ENCODE data around the gene PACSIN2. TPM values are rescaled to one million over a fixed set of nuclear protein-coding genes. Genes with fewer than 3 reads are reported as not detected.

Gene PACSIN2
- total RNA-seq, 3 donors from 2014 or later, result 43.8 to 82.7 (median 72.4) TPM

DNA sequence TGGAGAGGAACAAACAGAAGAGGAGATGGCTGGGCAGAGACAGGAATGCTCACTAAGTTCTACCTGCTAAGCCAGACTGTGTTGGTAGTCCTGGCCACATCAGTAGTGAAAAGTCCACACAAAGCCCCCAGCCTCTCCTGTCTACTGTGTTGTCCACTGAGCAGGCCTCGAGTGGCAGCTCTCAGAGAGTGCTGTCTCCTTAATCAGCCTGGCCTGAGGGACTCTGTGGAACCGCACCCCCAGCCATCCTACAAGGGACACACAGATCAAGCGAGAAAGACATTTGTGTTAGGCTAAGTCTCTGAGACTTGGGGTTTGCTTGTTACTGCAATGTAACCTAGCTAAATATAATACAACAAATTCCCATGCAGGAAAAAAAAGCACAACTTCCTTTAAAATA lies 71.0 kb downstream of the PACSIN2 start:
- H3K4me1 ChIP-seq, result peaks cover 11 to 41% of the 10 kb centered on the region in 2 donors
- H3K9me3 ChIP-seq, result no peaks in the 10 kb centered on the region
- intact Hi-C loops (cut with DNase I; ENCODE audit: low total_unique reads), result no loop called here
- H3K36me3 ChIP-seq, result no peaks in the 10 kb centered on the region
- H3K27ac ChIP-seq, result peak overlapping the region; percentile 93 to 94
- TF ChIP-seq, protein P1, sequence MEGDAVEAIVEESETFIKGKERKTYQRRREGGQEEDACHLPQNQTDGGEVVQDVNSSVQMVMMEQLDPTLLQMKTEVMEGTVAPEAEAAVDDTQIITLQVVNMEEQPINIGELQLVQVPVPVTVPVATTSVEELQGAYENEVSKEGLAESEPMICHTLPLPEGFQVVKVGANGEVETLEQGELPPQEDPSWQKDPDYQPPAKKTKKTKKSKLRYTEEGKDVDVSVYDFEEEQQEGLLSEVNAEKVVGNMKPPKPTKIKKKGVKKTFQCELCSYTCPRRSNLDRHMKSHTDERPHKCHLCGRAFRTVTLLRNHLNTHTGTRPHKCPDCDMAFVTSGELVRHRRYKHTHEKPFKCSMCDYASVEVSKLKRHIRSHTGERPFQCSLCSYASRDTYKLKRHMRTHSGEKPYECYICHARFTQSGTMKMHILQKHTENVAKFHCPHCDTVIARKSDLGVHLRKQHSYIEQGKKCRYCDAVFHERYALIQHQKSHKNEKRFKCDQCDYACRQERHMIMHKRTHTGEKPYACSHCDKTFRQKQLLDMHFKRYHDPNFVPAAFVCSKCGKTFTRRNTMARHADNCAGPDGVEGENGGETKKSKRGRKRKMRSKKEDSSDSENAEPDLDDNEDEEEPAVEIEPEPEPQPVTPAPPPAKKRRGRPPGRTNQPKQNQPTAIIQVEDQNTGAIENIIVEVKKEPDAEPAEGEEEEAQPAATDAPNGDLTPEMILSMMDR (IDR thresholded peaks at IDR 0.05), result no peak
- TF ChIP-seq POLR2A (IDR thresholded peaks at IDR 0.05), result no peak
- TF ChIP-seq POLR2AphosphoS5 (IDR thresholded peaks at IDR 0.05), result no peak
- DNase-seq (ENCODE audit: low spot score in 2 of 2), result no peak
- no peaks in the 10 kb centered on the region for H3K27me3 ChIP-seq
- H3K4me3 ChIP-seq, result no peak overlapping the region

DNA sequence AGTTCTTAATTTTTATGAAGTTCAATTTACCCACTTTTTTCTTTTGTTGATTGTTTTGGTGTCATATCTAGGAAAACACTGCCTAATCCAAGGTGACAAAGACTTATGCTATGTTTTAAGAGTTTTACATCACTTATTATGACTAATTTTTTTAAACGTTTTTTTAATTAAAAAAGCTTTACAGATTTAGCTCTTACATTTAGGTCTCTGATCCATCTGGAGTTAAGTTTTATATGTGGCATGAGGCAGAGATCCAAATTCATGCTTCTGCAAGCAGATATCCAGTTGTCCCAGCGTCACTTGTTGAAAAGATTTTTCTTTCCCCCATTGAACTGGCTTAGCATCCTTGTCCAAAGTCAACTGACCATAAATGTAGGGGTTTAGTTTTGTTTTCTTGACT lies 72.6 kb downstream of the PACSIN2 start:
- TF ChIP-seq, protein P1 (IDR thresholded peaks at IDR 0.05), result no peak
- TF ChIP-seq POLR2A (IDR thresholded peaks at IDR 0.05), result no peak
- TF ChIP-seq POLR2AphosphoS5 (IDR thresholded peaks at IDR 0.05), result no peak
- peak overlapping the region in 1 of 2 donors; percentile 93 for H3K27ac ChIP-seq
- H3K27me3 ChIP-seq, result no peaks in the 10 kb centered on the region
- no peak for DNase-seq (ENCODE audit: low spot score in 2 of 2)
- H3K36me3 ChIP-seq, result no peaks in the 10 kb centered on the region
- no peaks in the 10 kb centered on the region for H3K9me3 ChIP-seq
- no peak overlapping the region for H3K4me3 ChIP-seq
- peaks cover 17 to 39% of the 10 kb centered on the region in 2 donors for H3K4me1 ChIP-seq
- intact Hi-C loops (cut with DNase I; ENCODE audit: low total_unique reads), result no loop called here

DNA sequence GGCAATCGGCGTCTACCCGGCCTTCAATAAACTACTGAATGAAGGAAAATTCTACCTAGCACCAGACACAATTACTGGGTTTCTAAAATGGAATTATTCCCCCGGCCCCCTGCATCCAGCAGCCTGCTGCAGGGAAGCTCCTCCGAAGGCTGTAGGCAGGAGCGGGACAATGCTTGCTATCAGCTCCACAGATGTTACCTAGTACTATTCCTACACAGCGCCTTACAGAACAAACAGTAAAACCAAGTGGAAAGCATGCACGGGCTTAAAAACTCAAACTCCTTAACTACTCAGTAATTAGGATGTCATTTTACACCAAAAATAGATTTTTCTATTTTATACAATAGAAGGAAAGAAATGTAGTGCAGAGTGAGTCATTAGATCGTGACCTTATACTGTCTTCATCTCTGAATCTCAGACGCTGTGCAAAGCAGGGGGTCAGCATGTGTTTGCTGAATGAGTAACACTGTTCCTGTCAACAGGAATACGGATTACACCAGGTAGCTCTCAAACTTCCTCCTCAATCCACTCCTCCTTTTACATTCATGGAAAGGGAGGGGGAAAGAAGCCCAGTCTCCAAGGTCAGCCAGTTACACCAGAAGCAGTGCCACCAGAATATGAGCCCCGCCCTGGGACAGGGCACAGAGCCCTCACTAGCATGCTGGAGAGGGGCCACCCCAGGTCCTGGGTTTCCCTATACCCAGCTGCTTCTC lies 74.9 kb downstream of the PACSIN2 start:
- TF ChIP-seq, protein P1 (IDR thresholded peaks at IDR 0.05), result no peak
- TF ChIP-seq POLR2A (IDR thresholded peaks at IDR 0.05) (no peak), POLR2AphosphoS5 (IDR thresholded peaks at IDR 0.05) (peak in 2 of 3 donors; percentile 34 to 48)

DNA sequence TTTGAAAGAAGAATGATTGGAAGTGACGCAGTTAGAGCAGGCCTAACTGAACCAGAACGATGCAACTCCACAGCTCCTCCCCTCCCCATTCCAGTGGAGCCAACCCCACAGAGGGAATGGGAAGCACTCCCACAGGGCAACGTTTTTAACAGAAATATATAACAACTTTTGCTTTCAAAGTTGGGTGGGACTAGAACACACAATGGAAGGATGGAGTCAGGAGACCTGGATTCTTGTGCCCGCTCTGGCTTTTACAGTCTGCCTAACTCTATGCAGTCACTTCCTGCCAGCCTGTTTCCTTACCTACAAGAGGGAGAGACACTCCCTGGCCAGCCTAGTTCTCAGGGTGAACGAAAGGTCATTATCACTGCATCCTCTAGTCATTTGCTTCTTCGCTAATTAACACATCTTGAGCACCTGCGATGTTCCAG lies 75.5 kb downstream of the PACSIN2 start:
- Histone ChIP-seq H3K27ac (peak overlapping the region; percentile 88 to 93), H3K4me1 (peaks cover 22 to 40% of the 10 kb centered on the region in 2 donors), H3K36me3 (no peaks in the 10 kb centered on the region), H3K4me3 (peak overlapping the region in 1 of 3 donors; percentile 24), H3K9me3 (no peaks in the 10 kb centered on the region), H3K27me3 (no peaks in the 10 kb centered on the region)
- no peak for DNase-seq (ENCODE audit: low spot score in 2 of 2)
- no peak for TF ChIP-seq POLR2A (IDR thresholded peaks at IDR 0.05)
- TF ChIP-seq, protein P1 (IDR thresholded peaks at IDR 0.05), result no peak
- TF ChIP-seq POLR2AphosphoS5 (IDR thresholded peaks at IDR 0.05), result no peak
- intact Hi-C loops (cut with DNase I; ENCODE audit: low total_unique reads), result no loop called here

More for the DNA sequence above, 74.9 kb downstream of the PACSIN2 start:
- Histone ChIP-seq H3K27ac (peak overlapping the region; percentile 88 to 93), H3K36me3 (no peaks in the 10 kb centered on the region), H3K4me3 (peak overlapping the region in 1 of 3 donors; percentile 24), H3K9me3 (no peaks in the 10 kb centered on the region), H3K4me1 (peaks cover 21 to 35% of the 10 kb centered on the region in 2 donors), H3K27me3 (no peaks in the 10 kb centered on the region)
- intact Hi-C loops (cut with DNase I; ENCODE audit: low total_unique reads), result no loop called here
- peak in 1 of 2 donors; percentile 49 for DNase-seq (ENCODE audit: low spot score in 2 of 2)

GRCh38 chr22:42938976-42939375 lies 76.0 kb downstream of the PACSIN2 start:
- H3K4me1 ChIP-seq, result peaks cover 25 to 43% of the 10 kb centered on the region in 2 donors
- peak in 1 of 2 donors; percentile 42 for DNase-seq (ENCODE audit: low spot score in 2 of 2)
- H3K27ac ChIP-seq, result peak overlapping the region; percentile 88 to 93
- no peaks in the 10 kb centered on the region for H3K36me3 ChIP-seq
- no peaks in the 10 kb centered on the region for H3K9me3 ChIP-seq
- TF ChIP-seq, protein P1 (IDR thresholded peaks at IDR 0.05), result no peak
- no peak for TF ChIP-seq POLR2A (IDR thresholded peaks at IDR 0.05)
- no peak for TF ChIP-seq POLR2AphosphoS5 (IDR thresholded peaks at IDR 0.05)
- H3K27me3 ChIP-seq, result no peaks in the 10 kb centered on the region
- intact Hi-C loops (cut with DNase I; ENCODE audit: low total_unique reads), result no loop called here
- no peak overlapping the region for H3K4me3 ChIP-seq

Measured in breast epithelium (tissue), 4 donors.